HG03060 (cell line): ENCODE data around the gene PPIB.
"Not testable (repeated sequence)": the region's sequence is repeated elsewhere in the genome, so short reads cannot be mapped to it uniquely, and the experiment has no call there.

Experiments
- ATAC-seq: cut with Tn5 transposase; IDR thresholded peaks from one replicate; pipeline ENCODE4 v1.9.1; 2021; ENCODE audit warnings: low read depth, moderate number of reproducible peaks; ENCODE audit not compliant: unreplicated experiment

The PPIB gene

GRCh38 chr15:64143276-64143675 lies 19.5 kb downstream of the PPIB start:
- ATAC-seq: no peak

- ATAC-seq: no peak
These were observed 20.9 kb downstream of the PPIB start for GRCh38 chr15:64141798-64142512.

- no peak for ATAC-seq
These were observed 24.4 kb downstream of the PPIB start for GRCh38 chr15:64138331-64138941.

GRCh38 chr15:64137226-64137833 lies 25.5 kb downstream of the PPIB start:
- ATAC-seq: no peak

GRCh38 chr15:64136347-64136746 lies 26.5 kb downstream of the PPIB start:
- no peak for ATAC-seq

GRCh38 chr15:64134345-64134829 lies 28.4 kb downstream of the PPIB start:
- no peak for ATAC-seq

- ATAC-seq: no peak
These were observed 29.0 kb downstream of the PPIB start for GRCh38 chr15:64133623-64134344.

- ATAC-seq: no peak
These were observed 30.6 kb downstream of the PPIB start for GRCh38 chr15:64132217-64132616.

- no peak for ATAC-seq
These were observed 31.3 kb downstream of the PPIB start for GRCh38 chr15:64131547-64131946.

- ATAC-seq: no peak
These were observed 32.7 kb downstream of the PPIB start for GRCh38 chr15:64130159-64130558.

- no peak for ATAC-seq
These were observed 35.1 kb downstream of the PPIB start for GRCh38 chr15:64127521-64128270.

GRCh38 chr15:64125978-64126377 lies 36.8 kb downstream of the PPIB start:
- no peak for ATAC-seq

- ATAC-seq: no peak
These were observed 39.9 kb downstream of the PPIB start for GRCh38 chr15:64122936-64123351.

GRCh38 chr15:64122444-64122843 lies 40.4 kb downstream of the PPIB start:
- no peak for ATAC-seq

- no peak for ATAC-seq
These were observed 41.2 kb downstream of the PPIB start for GRCh38 chr15:64121614-64122013.

- not testable (repeated sequence) for ATAC-seq
These were observed 42.5 kb downstream of the PPIB start for GRCh38 chr15:64120322-64120721.

- no peak for ATAC-seq
These were observed 44.9 kb downstream of the PPIB start for GRCh38 chr15:64117759-64118487.

- ATAC-seq: no peak
These were observed 49.9 kb downstream of the PPIB start for GRCh38 chr15:64112904-64113303.

GRCh38 chr15:64112073-64112772 lies 50.6 kb downstream of the PPIB start:
- no peak for ATAC-seq
